CD8-positive, alpha-beta memory T cell (primary cell): ENCODE data around the gene NFE2L3. TPM values are rescaled to one million over a fixed set of nuclear protein-coding genes. Genes with fewer than 3 reads are reported as not detected.
"Not testable (repeated sequence)": the region's sequence is repeated elsewhere in the genome, so short reads cannot be mapped to it uniquely, and the experiment has no call there.

Experiments used
- CTCF ChIA-PET: fragments of 350-600 bp; sonication (Branson Sonifier 250); formaldehyde crosslinking; loops from one replicate; lab custom pipeline; 2021; ENCODE audit warnings: antibody characterized with exemption; lab: Charles Lee
- POLR2A ChIA-PET: fragments of 350-600 bp; sonication (Branson Sonifier 250); formaldehyde crosslinking; loops from one replicate; lab custom pipeline; 2021; ENCODE audit warnings: antibody characterized with exemption; lab: Charles Lee
- DNase-seq, 5 donors: peaks; one replicate each; pipeline versions ENCODE4 v3.0.0 to v3.0.0-alpha.2; 2020 to 2022; ENCODE audit warnings: mixed read lengths in 1 of 5
- H3K27ac ChIP-seq: one replicate; pipeline ENCODE4 v1.7.0; 2013; ENCODE audit warnings: low read depth, mild to moderate bottlenecking, low read length, moderate library complexity
- H3K27me3 ChIP-seq: 2 replicates; pipeline ENCODE4 v1.7.0; 2013; ENCODE audit warnings: low read length, mild to moderate bottlenecking; ENCODE audit not compliant: insufficient read depth, poor library complexity, severe bottlenecking
- H3K36me3 ChIP-seq: 2 replicates; pipeline ENCODE4 v1.7.0; 2013; ENCODE audit warnings: mild to moderate bottlenecking, low read length, moderate library complexity; ENCODE audit not compliant: insufficient read depth
- H3K4me1 ChIP-seq: 2 replicates; pipeline ENCODE4 v1.7.0; 2013; ENCODE audit warnings: mild to moderate bottlenecking, low read length, moderate library complexity; ENCODE audit not compliant: insufficient read depth
- H3K4me3 ChIP-seq: 2 replicates; pipeline ENCODE4 v1.7.0; 2013; ENCODE audit warnings: mild to moderate bottlenecking, low read length
- H3K9me3 ChIP-seq: 2 replicates; pipeline ENCODE4 v1.7.0; 2013; ENCODE audit warnings: mild to moderate bottlenecking, low read length
- H3K27ac Mint-ChIP-seq, 8 donors: one replicate each; pipeline ENCODE4 v1.8.0; 2020 to 2021; ENCODE audit warnings: mixed read lengths in 8 of 8, mild to moderate bottlenecking in 6 of 8, inconsistent platforms in 3 of 8, moderate library complexity in 3 of 8
- H3K27me3 Mint-ChIP-seq, 2 donors: one replicate each; pipeline ENCODE4 v1.8.0; 2020 to 2021; ENCODE audit warnings: mixed read lengths in 2 of 2, mild to moderate bottlenecking in 1 of 2, moderate library complexity in 1 of 2
- H3K36me3 Mint-ChIP-seq, 3 donors: one replicate each; pipeline ENCODE4 v1.8.0; 2020 to 2021; ENCODE audit warnings: mixed read lengths in 3 of 3, inconsistent platforms in 1 of 3, mild to moderate bottlenecking in 1 of 3
- H3K4me1 Mint-ChIP-seq, 3 donors: one replicate each; pipeline ENCODE4 v1.8.0; 2020 to 2021; ENCODE audit warnings: mixed read lengths in 3 of 3, inconsistent platforms in 1 of 3, mild to moderate bottlenecking in 1 of 3
- H3K4me3 Mint-ChIP-seq, 7 donors: one replicate each; pipeline ENCODE4 v1.8.0; 2020 to 2021; ENCODE audit warnings: mixed read lengths in 7 of 7, mild to moderate bottlenecking in 6 of 7, moderate library complexity in 4 of 7, inconsistent platforms in 2 of 7
- H3K9me3 Mint-ChIP-seq, 5 donors: one replicate each; pipeline ENCODE4 v1.8.0; 2020 to 2022; ENCODE audit warnings: mixed read lengths in 5 of 5, mild to moderate bottlenecking in 3 of 5, moderate library complexity in 2 of 5, inconsistent platforms in 1 of 5
- polyA plus RNA-seq: library from polyadenylated mRNA; unstranded; fragments of 300-500 nt; fragmentation: Illumina TruSeq; gene quantifications from one replicate; pipeline ENCODE4 v1.2.3, GENCODE V29; 2021
- total RNA-seq, 2 experiments: library from RNA; stranded (reverse); gene quantifications; one replicate each; pipeline ENCODE4 v1.2.3, GENCODE V29; 2021

NFE2L3 gene
- total and polyA plus RNA-seq, 3 experiments from 2014 or later: 6.5 to 47.4 (median 43.5) TPM

DNA sequence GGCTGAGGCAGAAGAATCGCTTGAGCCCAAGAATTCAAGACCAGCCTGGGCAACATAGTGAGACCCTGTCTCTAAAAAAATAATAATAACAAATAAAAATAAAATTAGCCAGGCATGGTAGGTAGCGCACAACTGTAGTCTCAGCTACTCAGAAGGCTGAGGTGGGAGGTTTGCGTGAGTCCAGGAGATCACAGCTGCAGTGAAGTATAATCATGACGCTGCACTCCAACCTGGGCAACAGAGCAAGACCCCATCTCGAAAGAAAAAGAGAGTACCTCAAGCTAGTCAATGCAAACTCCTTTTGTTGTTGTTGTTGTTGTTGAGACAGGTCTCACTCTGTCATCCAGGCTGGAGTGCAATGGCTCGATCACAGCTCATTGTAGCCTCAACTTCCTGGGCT is 34.0 kb upstream of the NFE2L3 start:
- ChIA-PET CTCF (interaction anchor here (1.6 kb wide), 1 partner anchor 27 kb away, joined by 6 read pairs; no protein-coding TSS in a partner anchor), POLR2A (no interaction called here)
- Histone ChIP-seq H3K4me3 (no peak overlapping the region), H3K36me3 (no peaks in the 10 kb centered on the region), H3K9me3 (no peaks in the 10 kb centered on the region), H3K27ac (no peak overlapping the region), H3K4me1 (no peaks in the 10 kb centered on the region), H3K27me3 (no peaks in the 10 kb centered on the region)
- Mint-ChIP-seq H3K36me3 (no peaks in the 10 kb centered on the region), H3K4me3 (no peak overlapping the region), H3K9me3 (no peaks in the 10 kb centered on the region), H3K27ac (no peak overlapping the region), H3K27me3 (peaks cover 0 to 9% of the 10 kb centered on the region in 2 donors), H3K4me1 (no peaks in the 10 kb centered on the region)
- no peak for DNase-seq

DNA sequence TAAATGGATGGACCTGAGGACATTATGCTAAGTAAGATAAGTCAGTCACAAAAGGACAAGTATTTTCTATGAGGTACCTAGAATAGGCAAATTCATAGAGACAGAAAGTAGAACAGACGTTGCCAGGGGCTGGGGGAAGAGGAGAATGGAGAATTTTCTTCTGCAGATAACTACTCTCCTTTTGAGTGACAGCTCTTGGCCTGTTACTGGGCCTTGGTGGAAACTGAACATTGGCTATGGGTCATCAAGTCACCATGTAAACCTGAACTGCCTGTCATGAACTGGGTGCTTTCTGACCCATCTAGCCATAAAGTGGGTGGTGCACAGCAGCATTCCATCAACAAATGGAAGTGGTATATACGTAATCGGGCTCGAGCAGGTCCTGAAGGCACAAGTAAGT is 29.3 kb upstream of the NFE2L3 start:
- H3K4me3 Mint-ChIP-seq: no peak overlapping the region
- peaks cover 0 to 5% (median 1%) of the 10 kb centered on the region in 3 donors for H3K36me3 Mint-ChIP-seq
- H3K36me3 ChIP-seq: no peaks in the 10 kb centered on the region
- H3K27me3 Mint-ChIP-seq: peaks cover 3 to 13% of the 10 kb centered on the region in 2 donors
- H3K27ac Mint-ChIP-seq: no peak overlapping the region
- ChIA-PET POLR2A (no interaction called here), CTCF (no interaction called here)
- H3K4me1 ChIP-seq: no peaks in the 10 kb centered on the region
- no peak overlapping the region for H3K27ac ChIP-seq
- no peak overlapping the region for H3K4me3 ChIP-seq
- no peaks in the 10 kb centered on the region for H3K9me3 ChIP-seq
- H3K9me3 Mint-ChIP-seq: no peaks in the 10 kb centered on the region
- H3K27me3 ChIP-seq: no peaks in the 10 kb centered on the region
- no peaks in the 10 kb centered on the region for H3K4me1 Mint-ChIP-seq
- DNase-seq: no peak

DNA sequence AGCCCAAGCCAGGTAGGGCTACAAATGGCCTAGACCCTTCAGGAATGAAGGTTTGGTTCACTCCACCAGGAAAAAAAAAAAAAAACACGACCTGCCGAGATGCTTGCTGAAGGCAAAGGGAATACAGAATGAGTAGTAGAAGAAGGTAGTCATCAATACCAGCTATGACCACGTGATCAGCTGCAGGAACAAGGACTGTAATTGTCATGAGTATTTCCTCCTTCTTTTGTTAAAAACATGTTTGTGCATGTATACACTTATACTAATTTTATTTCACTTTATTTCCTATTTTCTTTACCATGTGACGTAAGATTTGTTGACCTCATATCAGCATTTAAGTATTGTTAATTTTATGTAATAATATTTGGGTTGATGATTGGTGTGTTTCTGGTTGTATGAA is 27.2 kb upstream of the NFE2L3 start:
- H3K4me3 ChIP-seq, H3K4me1 Mint-ChIP-seq, H3K27ac Mint-ChIP-seq, POLR2A ChIA-PET, H3K36me3 ChIP-seq, H3K4me3 Mint-ChIP-seq, H3K9me3 Mint-ChIP-seq, H3K27me3 ChIP-seq, H3K4me1 ChIP-seq, H3K9me3 ChIP-seq, H3K27ac ChIP-seq, CTCF ChIA-PET, DNase-seq, H3K36me3 Mint-ChIP-seq: not testable (repeated sequence)
- H3K27me3 Mint-ChIP-seq: peaks cover 3 to 13% of the 10 kb centered on the region in 2 donors

- H3K4me1 ChIP-seq: no peaks in the 10 kb centered on the region
- ChIA-PET CTCF (interaction anchor here (0.6 to 1.5 kb wide), 6 partner anchors 25 to 182 kb away, joined by 3 to 4 read pairs (median 3); partner anchors contain the start of gene NFE2L3), POLR2A (no interaction called here)
- H3K4me1 Mint-ChIP-seq: no peaks in the 10 kb centered on the region
- H3K9me3 ChIP-seq: no peaks in the 10 kb centered on the region
- H3K27ac ChIP-seq: no peak overlapping the region
- DNase-seq: no peak
- H3K27me3 ChIP-seq: no peaks in the 10 kb centered on the region
- no peaks in the 10 kb centered on the region for H3K36me3 ChIP-seq
- no peaks in the 10 kb centered on the region for H3K9me3 Mint-ChIP-seq
- peaks cover 7 to 18% of the 10 kb centered on the region in 2 donors for H3K27me3 Mint-ChIP-seq
- H3K27ac Mint-ChIP-seq: no peak overlapping the region
- peaks cover 0 to 5% (median 1%) of the 10 kb centered on the region in 3 donors for H3K36me3 Mint-ChIP-seq
- H3K4me3 Mint-ChIP-seq: no peak overlapping the region
- no peak overlapping the region for H3K4me3 ChIP-seq
Observed at GRCh38 chr7:26127411-26127810, 24.6 kb upstream of the NFE2L3 start.

- no peak overlapping the region for H3K4me3 ChIP-seq
- no peaks in the 10 kb centered on the region for H3K36me3 ChIP-seq
- H3K4me3 Mint-ChIP-seq: no peak overlapping the region
- POLR2A ChIA-PET: interaction anchor here (0.5 kb wide), 1 partner anchor 66 kb away, joined by 3 read pairs; no protein-coding TSS in a partner anchor
- H3K9me3 Mint-ChIP-seq: no peaks in the 10 kb centered on the region
- H3K27me3 Mint-ChIP-seq: peaks cover 4 to 13% of the 10 kb centered on the region in 2 donors
- H3K4me1 Mint-ChIP-seq: no peaks in the 10 kb centered on the region
- no peaks in the 10 kb centered on the region for H3K27me3 ChIP-seq
- no peaks in the 10 kb centered on the region for H3K4me1 ChIP-seq
- DNase-seq: no peak
- peak overlapping the region in 1 of 8 donors; percentile 79 for H3K27ac Mint-ChIP-seq
- no peaks in the 10 kb centered on the region for H3K36me3 Mint-ChIP-seq
- H3K27ac ChIP-seq: no peak overlapping the region
- CTCF ChIA-PET: no interaction called here
- no peaks in the 10 kb centered on the region for H3K9me3 ChIP-seq
Observed at GRCh38 chr7:26131056-26131589, 20.9 kb upstream of the NFE2L3 start.

DNA sequence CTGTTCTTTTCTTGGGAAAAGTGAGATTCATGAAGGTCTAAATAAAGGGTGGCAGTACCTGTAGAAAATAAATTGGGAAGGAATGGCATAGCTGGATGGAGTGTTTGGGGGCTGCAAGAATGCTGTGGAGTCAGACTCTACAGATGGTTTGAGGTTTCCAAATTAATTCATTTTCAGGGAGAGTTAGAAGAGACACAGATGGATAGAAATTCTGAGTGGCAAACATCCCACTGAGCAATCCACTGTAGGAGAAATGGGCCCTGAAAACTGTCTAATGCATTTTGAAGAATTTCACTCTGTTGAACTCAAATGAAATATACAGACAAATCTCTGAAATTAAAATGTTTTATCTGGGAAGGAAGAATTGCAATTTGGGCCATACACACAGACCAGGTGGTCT is 16.9 kb upstream of the NFE2L3 start:
- Histone ChIP-seq H3K4me3 (no peak overlapping the region), H3K27ac (no peak overlapping the region), H3K9me3 (no peaks in the 10 kb centered on the region), H3K27me3 (no peaks in the 10 kb centered on the region), H3K36me3 (no peaks in the 10 kb centered on the region), H3K4me1 (no peaks in the 10 kb centered on the region)
- H3K4me1 Mint-ChIP-seq: no peaks in the 10 kb centered on the region
- no peaks in the 10 kb centered on the region for H3K36me3 Mint-ChIP-seq
- no peak for DNase-seq
- H3K4me3 Mint-ChIP-seq: no peak overlapping the region
- peak overlapping the region in 1 of 8 donors; percentile 16 for H3K27ac Mint-ChIP-seq
- POLR2A ChIA-PET: no interaction called here
- CTCF ChIA-PET: no interaction called here
- H3K27me3 Mint-ChIP-seq: peaks cover 4 to 13% of the 10 kb centered on the region in 2 donors
- no peaks in the 10 kb centered on the region for H3K9me3 Mint-ChIP-seq

GRCh38 chr7:26135551-26135950 is 16.4 kb upstream of the NFE2L3 start:
- no peak overlapping the region for H3K4me3 Mint-ChIP-seq
- H3K27me3 ChIP-seq: no peaks in the 10 kb centered on the region

DNA sequence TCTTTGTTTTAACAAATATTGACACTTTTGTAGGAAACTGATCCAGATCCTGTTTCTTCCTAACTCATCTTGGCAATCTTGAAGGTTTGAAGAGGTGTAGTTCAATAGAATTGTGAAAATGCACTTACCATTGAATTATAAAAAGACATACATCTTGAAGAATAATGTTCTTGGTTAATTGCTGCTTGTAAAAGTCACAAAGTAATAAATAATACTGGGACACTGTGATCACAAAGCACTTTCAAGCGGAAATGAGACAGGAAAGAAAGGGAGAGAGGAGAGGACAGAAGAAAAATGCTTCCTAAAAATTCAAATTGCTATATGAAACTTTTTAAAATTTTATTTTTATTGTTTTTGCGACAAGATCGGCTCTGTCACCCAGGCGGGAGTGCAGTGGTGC is 15.2 kb upstream of the NFE2L3 start:
- H3K27me3 Mint-ChIP-seq: peaks cover 1 to 6% of the 10 kb centered on the region in 2 donors
- ChIA-PET CTCF (no interaction called here), POLR2A (no interaction called here)
- H3K4me3 Mint-ChIP-seq: no peak overlapping the region
- H3K36me3 Mint-ChIP-seq: no peaks in the 10 kb centered on the region
- H3K36me3 ChIP-seq: no peaks in the 10 kb centered on the region
- no peaks in the 10 kb centered on the region for H3K4me1 ChIP-seq
- no peak overlapping the region for H3K4me3 ChIP-seq
- DNase-seq: no peak
- no peaks in the 10 kb centered on the region for H3K9me3 Mint-ChIP-seq
- no peaks in the 10 kb centered on the region for H3K4me1 Mint-ChIP-seq
- no peaks in the 10 kb centered on the region for H3K27me3 ChIP-seq
- no peaks in the 10 kb centered on the region for H3K9me3 ChIP-seq
- no peak overlapping the region for H3K27ac ChIP-seq
- no peak overlapping the region for H3K27ac Mint-ChIP-seq

More at GRCh38 chr7:26135551-26135950, 16.4 kb upstream of the NFE2L3 start:
- POLR2A ChIA-PET: no interaction called here
- H3K36me3 ChIP-seq: no peaks in the 10 kb centered on the region
- CTCF ChIA-PET: no interaction called here
- Mint-ChIP-seq H3K36me3 (no peaks in the 10 kb centered on the region), H3K27me3 (peaks cover 4 to 11% of the 10 kb centered on the region in 2 donors), H3K27ac (no peak overlapping the region), H3K9me3 (no peaks in the 10 kb centered on the region), H3K4me1 (no peaks in the 10 kb centered on the region)
- H3K4me3 ChIP-seq: no peak overlapping the region
- no peaks in the 10 kb centered on the region for H3K9me3 ChIP-seq
- no peak overlapping the region for H3K27ac ChIP-seq
- DNase-seq: no peak
- H3K4me1 ChIP-seq: no peaks in the 10 kb centered on the region
